Measurements from ENCODE around the gene TRIM2.

TRIM2 gene

GRCh38 chr4:153372967-153373562 lies 168.8 kb downstream of the TRIM2 start:
- no peak for DNase-seq (ENCODE audit: low spot score)

- no peak for DNase-seq (ENCODE audit: low spot score)
These were observed 170.2 kb downstream of the TRIM2 start for GRCh38 chr4:153374442-153374841.

- DNase-seq (ENCODE audit: low spot score): no peak
These were observed 171.1 kb downstream of the TRIM2 start for GRCh38 chr4:153375303-153375702.

DNA sequence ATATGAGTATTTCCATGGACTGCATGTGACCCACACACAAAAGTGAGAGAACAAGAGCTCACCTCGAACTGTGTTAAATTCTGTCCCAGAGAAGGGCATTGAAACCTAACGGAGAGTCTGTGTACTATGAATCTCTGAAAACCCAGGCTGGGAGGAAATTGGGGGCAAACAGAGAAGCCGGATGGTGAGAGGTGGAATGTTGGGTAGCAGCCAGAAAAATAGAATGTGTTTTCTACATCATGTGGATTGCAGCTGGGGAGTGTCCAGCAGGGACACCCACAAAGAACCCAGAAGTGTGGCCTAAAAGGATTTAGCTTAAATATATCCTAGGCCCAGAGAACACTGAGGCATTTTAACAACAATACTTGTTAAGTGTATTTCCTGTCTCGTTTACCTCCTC lies 178.9 kb downstream of the TRIM2 start:
- DNase-seq (ENCODE audit: low spot score): no peak

DNA sequence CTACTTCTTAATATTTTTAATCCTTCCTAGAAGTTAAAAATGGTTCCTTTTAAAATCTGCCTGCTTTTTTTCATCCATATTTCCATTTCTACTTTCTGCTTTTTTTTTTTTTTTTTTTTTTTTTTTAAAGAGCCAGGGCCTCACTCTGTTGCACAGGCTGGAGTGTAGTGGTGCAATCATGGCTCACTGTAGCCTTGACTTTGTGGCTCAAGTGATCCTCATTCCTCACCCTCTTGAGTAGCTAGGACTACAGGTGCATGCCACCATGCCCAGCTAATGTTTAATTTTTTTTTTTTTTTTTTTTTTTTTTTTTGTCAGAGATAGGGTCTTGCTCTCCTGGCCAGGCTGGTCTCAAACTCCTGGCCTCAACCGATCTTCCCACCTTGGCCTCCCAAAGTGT lies 179.9 kb downstream of the TRIM2 start:
- no peak for DNase-seq (ENCODE audit: low spot score)

GRCh38 chr4:153385784-153386183 lies 181.5 kb downstream of the TRIM2 start:
- no peak for DNase-seq (ENCODE audit: low spot score)

DNA sequence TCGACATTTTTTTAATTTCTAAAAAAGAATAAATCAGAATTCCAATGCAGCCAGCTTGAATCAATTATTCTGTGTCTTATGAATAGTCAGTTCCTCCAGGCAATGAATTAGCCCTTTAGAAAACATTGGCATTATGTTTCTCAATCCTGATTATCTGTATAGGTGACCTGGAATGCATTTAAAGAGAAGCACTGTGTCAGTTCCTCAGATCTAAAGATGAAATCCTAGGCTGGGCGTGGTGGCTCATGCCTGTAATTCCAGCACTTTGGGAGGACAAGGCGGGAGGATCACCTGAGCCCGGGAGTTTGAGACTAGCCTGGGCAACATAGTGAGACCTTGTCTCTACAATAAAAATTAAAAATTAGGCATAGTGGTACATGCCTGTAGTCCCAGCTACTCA lies 183.7 kb downstream of the TRIM2 start:
- DNase-seq (ENCODE audit: low spot score): no peak
